Erythroblast (primary cell): ENCODE data around the gene ITPR1.

Source experiments
- GATA1 ChIP-seq: IDR thresholded peaks from 2 replicates; pipeline ENCODE4 v1.6.1; 2011; ENCODE audit warnings: low read depth, mild to moderate bottlenecking, control low read depth, low read length, moderate library complexity
- POLR2A ChIP-seq: IDR thresholded peaks from 2 replicates; pipeline ENCODE4 v1.6.1; 2011; ENCODE audit warnings: mild to moderate bottlenecking, low read length

- no peak for TF ChIP-seq POLR2A
- no peak for TF ChIP-seq GATA1
Observed at GRCh38 chr3:4656626-4657328, 163.6 kb downstream of the ITPR1 start.
